K562 treated with DMSO at 1 percent for 4 hours (cell line): ENCODE results near the gene MTLN. TPM values are rescaled to one million over a fixed set of nuclear protein-coding genes. Genes with fewer than 3 reads are reported as not detected.

Source experiments
- total RNA-seq: library from RNA; unstranded; fragments of 300-600 nt; gene quantifications from 2 replicates; pipeline ENCODE4 v1.2.3, GENCODE V29; 2022; ENCODE audit not compliant: insufficient read depth

Gene MTLN
- 27.1 and 58.9 TPM in 2 replicates for total RNA-seq

GRCh38 chr2:110211938-110212858 lies at the start of gene MTLN:
TSS of gene MTLN (minus strand) at chr2:110212547. CDS start at chr2:110212525, 22 bp downstream.

GRCh38 chr2:110204408-110205385 lies 7.7 kb downstream of the MTLN start, which contains the start of gene NPHP1:
TSS of gene NPHP1 (minus strand) at chr2:110205013. CDS start at chr2:110204968, 45 bp downstream.

Other genes with a start within 250 kb of the MTLN start
- gene MALL, start 96.7 kb downstream of the MTLN start, total RNA-seq = not detected in 2 replicates
- not detected in 2 replicates for gene NPHP1, start 7.5 kb downstream of the MTLN start, total RNA-seq